Measurements from ENCODE around the gene CFD.

The CFD gene

DNA sequence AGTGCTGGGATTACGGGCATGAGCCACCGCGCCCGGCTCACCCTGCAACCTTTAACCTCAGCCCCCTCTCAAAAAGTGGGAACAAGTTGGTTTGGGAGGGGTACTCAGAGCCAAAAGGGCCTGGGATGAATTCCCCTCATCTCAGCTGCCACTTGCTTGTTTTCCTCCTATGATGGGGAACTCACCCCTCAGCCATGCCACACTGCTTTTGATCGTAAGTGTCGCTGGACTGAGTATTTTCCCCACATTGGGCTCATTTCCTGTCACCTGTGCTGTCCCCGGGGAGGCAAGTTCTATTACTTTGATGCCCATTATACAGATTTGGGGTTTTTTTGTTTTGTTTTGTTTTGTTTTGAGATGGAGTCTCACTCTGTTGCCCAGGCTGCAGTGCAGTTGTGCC lies 47.0 kb downstream of the CFD start:
- no peak for DNase-seq (ENCODE audit: low read depth)

DNA sequence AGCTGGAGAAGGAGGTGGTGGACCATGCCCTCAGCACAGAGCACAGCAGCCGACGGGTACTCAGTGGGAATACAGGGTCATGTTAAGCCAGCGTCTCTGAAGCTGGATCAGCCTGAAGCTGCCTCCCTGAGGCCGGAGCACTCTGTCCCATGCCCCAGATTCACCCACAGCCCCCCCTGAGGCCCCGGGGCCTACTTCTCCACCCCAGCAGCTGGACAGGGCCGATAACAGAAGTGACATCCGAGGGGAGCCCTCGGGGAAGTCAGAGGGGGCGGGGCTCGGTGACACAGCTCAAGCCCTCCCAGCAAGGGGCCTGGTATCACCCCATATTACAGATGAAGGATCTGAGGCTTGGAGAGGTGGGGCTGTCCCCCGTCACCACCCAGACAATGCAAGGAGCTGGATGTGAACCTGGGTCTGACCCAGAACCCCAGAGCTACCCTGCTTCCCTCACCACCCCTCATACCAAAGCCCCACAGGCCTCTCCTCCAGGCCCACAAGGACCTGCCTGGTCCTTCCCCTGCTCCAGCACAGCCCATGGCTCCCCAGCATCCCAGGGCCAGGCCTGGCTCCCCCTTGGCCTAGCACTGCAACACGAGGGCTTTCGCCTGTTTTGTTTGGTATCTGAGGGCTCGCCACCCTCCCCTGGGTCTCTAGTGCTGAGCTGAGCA lies 47.9 kb downstream of the CFD start:
- DNase-seq (ENCODE audit: low read depth), result no peak

DNA sequence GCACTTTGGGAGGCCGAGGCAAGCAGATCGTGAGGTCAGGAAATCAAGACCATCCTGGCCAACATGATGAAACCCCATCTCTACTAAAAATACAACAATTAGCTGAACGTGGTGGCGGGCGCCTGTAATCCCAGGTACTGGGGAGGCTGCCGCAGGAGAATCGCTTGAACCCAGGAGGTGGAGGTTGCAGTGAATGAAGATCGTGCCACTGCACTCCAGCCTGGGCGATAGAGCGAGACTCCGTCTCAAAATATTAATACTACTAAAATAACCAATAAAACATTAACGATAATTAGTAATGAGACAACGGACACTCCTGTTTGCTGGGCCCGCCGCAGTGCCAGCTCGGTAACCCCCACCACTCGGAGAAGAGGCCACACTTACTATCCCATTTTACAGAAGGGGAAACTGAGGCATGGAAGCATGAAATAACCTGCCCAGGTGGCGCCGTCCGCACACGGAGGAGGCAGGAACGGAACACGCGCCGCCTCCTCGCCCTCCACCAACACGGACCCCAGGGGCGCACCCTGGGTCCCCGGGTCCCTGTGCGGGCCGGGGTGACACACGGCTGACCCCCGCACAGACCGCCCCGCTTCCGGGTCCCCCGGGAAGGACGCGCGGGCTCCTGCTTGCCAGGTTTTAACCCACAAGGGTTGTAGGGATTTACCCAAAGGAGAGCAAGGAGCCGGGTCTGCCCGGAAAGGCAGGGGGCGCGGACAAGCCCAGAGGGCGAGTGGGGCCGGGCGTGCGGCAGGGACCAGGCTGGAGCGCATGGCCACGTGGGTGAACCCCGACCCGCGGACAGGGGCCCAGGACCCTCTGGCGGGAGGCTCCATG lies 52.0 kb downstream of the CFD start:
- no peak for DNase-seq (ENCODE audit: low read depth)

DNA sequence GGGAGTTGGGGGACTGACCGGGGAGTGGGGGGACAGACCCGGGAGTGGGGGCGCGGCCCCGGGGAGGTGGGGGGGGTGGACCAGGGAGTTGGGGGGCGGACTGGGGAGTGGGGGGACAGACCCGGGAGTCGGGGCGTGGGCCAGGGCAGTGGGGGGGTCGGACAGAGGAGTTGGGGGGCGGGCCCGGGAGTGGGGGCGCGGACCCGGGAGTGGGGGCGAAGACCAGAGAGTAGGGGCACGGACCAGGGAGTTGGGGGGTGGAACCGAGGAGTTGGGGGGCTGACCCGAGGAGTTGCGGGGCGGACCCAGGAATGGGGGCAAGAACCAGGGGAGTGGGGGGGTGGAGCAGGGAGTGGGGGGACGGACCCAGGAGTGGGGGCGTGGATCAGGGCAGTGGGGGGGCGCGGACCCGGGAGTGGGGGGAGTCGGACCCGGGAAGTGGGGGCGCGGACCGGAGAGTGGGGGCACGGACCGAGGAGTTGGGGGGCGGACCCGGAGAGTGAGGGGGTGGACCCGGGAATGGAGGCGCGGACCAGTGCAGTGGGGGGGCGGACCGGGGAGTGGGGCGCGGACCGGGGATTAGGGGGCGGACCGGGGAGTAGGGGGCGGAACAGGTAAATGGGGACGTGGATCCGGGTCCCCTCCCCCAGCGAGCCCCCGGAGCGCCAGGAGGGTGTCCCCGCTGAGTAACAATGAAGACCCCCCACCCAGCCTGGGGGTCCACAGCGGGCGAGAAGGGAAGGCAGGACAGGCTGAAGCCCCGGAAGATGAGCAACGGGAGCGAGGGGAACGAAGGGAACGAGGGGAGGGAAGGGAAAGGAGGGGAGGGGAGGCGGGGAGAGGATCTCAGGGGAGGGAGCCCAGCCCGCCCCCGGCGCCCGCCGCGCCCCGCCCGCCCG lies 53.0 kb downstream of the CFD start:
- DNase-seq (ENCODE audit: low read depth), result no peak
